Duodenal mucosa (tissue), 2 donors: ENCODE results near the gene FBH1.
"Not testable (repeated sequence)": the region's sequence is repeated elsewhere in the genome, so short reads cannot be mapped to it uniquely, and the experiment has no call there.

Experiments used
- H3K27ac ChIP-seq: one replicate; pipeline ENCODE4 v1.7.0; 2013; ENCODE audit warnings: low read depth, low read length
- H3K27me3 ChIP-seq, 2 donors: one replicate each; pipeline ENCODE4 v1.7.0; 2013; ENCODE audit warnings: low read length in 2 of 2, control low read depth in 1 of 2; ENCODE audit not compliant: insufficient read depth in 2 of 2, control insufficient read depth in 1 of 2
- H3K36me3 ChIP-seq, 2 donors: one replicate each; pipeline ENCODE4 v1.7.0; 2013; ENCODE audit warnings: low read length in 2 of 2, control low read depth in 1 of 2; ENCODE audit not compliant: insufficient read depth in 2 of 2, control insufficient read depth in 1 of 2
- H3K4me1 ChIP-seq, 2 donors: one replicate each; pipeline ENCODE4 v1.7.0; 2013; ENCODE audit warnings: low read length in 2 of 2, control low read depth in 1 of 2; ENCODE audit not compliant: insufficient read depth in 2 of 2, control insufficient read depth in 1 of 2
- H3K4me3 ChIP-seq, 2 donors: one replicate each; pipeline ENCODE4 v1.7.0; 2013; ENCODE audit warnings: low read length in 2 of 2, low read depth in 1 of 2
- H3K9ac ChIP-seq, 2 donors: one replicate each; pipeline ENCODE4 v1.7.0; 2013; ENCODE audit warnings: low read length in 2 of 2, low read depth in 1 of 2
- H3K9me3 ChIP-seq, 2 donors: one replicate each; pipeline ENCODE4 v1.7.0; 2013; ENCODE audit warnings: low read length in 2 of 2, control low read depth in 1 of 2; ENCODE audit not compliant: control insufficient read depth in 1 of 2

The FBH1 gene

DNA sequence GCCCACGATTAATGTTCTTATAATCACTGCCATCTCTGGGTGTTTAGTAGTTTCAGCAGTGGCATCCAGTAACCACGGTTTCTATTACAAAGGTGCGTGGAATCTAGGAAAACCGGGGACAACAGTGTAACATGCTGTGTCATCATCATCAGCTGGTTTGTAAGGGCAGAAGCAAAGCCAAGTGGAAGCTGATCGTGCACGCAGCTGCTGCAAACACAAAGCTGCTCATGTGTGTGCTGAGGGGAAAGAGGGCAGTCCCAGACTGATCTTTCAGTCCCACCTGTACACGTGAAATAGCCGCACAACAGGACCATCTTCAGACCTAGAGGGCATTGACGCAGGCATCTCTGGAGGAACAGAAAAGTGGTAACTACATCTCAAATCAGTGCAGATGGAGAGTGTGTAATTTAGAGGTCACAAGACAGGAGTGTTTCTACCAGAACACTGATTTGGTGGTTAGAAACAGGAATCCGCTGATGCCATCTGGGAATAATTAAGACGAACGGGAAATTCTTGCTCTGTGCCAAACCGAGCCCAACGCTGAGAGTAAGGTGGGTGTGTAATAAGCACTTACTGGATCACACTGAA, 13.8 kb upstream of the FBH1 start:
- H3K27ac ChIP-seq = no peak overlapping the region
- H3K36me3 ChIP-seq = peaks cover 14 to 43% of the 10 kb centered on the region in 2 donors
- H3K4me1 ChIP-seq = no peaks in the 10 kb centered on the region
- H3K27me3 ChIP-seq = no peaks in the 10 kb centered on the region
- H3K9me3 ChIP-seq = no peaks in the 10 kb centered on the region
- H3K9ac ChIP-seq = no peak overlapping the region
- H3K4me3 ChIP-seq = no peak overlapping the region

GRCh38 chr10:5877041-5877440, 13.0 kb upstream of the FBH1 start:
- not testable (repeated sequence) for H3K27ac ChIP-seq, H3K4me1 ChIP-seq, H3K4me3 ChIP-seq, H3K9me3 ChIP-seq, H3K27me3 ChIP-seq, H3K9ac ChIP-seq
- H3K36me3 ChIP-seq = peaks cover 14 to 45% of the 10 kb centered on the region in 2 donors

DNA sequence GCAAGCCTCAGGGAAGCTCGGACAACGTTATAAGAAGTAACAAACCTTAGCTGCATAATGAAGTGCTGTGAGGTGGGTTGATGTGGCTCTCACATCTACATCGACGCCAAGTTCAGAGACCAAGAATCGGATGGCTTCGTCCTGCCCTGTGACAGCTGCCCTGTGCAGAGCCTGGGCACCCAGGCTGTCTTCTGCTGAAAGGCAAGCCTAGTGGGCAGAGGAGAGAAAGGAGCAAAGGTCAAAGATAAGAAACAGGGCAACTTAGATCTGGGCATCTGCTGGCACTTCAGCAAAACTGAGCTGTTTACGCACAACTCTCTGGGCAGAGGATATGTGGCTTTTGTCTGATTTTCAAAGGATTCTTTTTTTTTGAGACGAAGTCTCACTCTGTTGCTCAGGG, 7.1 kb upstream of the FBH1 start:
- Histone ChIP-seq H3K4me1 (peaks cover 18 to 29% of the 10 kb centered on the region in 2 donors), H3K27me3 (no peaks in the 10 kb centered on the region), H3K9me3 (no peaks in the 10 kb centered on the region), H3K27ac (no peak overlapping the region), H3K4me3 (no peak overlapping the region), H3K9ac (no peak overlapping the region), H3K36me3 (peaks cover 0 to 48% of the 10 kb centered on the region in 2 donors)

DNA sequence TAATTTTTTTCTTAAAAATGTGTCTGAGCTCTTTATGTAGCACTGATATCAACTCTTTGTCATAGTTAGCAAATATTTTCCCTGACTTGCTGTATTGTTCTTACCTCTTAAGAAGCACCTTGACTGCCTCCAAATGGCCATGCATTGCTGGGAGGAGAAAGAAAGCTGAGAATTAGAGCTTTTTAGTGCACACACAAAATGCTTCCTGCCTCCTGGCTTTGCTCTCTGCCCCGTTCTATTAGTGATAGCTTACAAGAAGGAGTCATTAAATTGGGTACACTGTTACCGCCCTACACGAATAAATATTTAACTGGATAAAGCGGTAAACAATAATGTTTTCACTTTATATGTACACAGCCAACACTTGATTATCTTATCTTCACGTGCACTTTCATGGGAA, 4.4 kb upstream of the FBH1 start:
- no peak overlapping the region for H3K9ac ChIP-seq
- H3K9me3 ChIP-seq = no peaks in the 10 kb centered on the region
- peaks cover 0 to 30% of the 10 kb centered on the region in 2 donors for H3K36me3 ChIP-seq
- H3K4me3 ChIP-seq = no peak overlapping the region
- H3K27me3 ChIP-seq = no peaks in the 10 kb centered on the region
- peaks cover 29 to 37% of the 10 kb centered on the region in 2 donors for H3K4me1 ChIP-seq
- H3K27ac ChIP-seq = no peak overlapping the region

GRCh38 chr10:5887029-5887428, 3.0 kb upstream of the FBH1 start:
- H3K27me3 ChIP-seq = no peaks in the 10 kb centered on the region
- peaks cover 42 to 49% of the 10 kb centered on the region in 2 donors for H3K4me1 ChIP-seq
- H3K27ac ChIP-seq = no peak overlapping the region
- H3K9me3 ChIP-seq = no peaks in the 10 kb centered on the region
- peaks cover 0 to 27% of the 10 kb centered on the region in 2 donors for H3K36me3 ChIP-seq
- no peak overlapping the region for H3K9ac ChIP-seq
- H3K4me3 ChIP-seq = no peak overlapping the region

DNA sequence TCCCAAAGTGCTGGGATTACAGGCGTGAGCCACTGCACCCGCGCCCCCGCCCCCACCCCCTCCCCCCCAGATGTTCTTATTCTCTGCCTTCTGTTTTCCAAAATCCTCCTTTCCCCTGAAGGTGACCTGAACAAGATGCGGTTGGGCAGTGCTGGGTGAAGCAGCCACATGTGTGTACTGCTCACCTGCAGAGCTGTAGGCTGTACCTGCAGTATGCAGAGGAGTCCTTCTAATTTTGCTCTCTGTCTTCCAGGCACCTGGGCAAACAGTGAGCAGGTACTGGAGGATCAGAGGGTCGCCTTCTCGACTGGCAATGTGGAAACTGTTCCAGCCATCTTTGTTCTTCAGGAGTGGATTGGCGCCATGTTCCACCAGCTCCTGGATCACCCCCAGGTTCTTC, 2.4 kb upstream of the FBH1 start:
- H3K9me3 ChIP-seq = no peaks in the 10 kb centered on the region
- peak overlapping the region in 1 of 2 donors; percentile 90 for H3K4me3 ChIP-seq
- no peak overlapping the region for H3K27ac ChIP-seq
- H3K36me3 ChIP-seq = peaks cover 0 to 25% of the 10 kb centered on the region in 2 donors
- H3K9ac ChIP-seq = no peak overlapping the region
- H3K4me1 ChIP-seq = peaks cover 42 to 54% of the 10 kb centered on the region in 2 donors
- H3K27me3 ChIP-seq = no peaks in the 10 kb centered on the region

GRCh38 chr10:5888351-5888750, 1.7 kb upstream of the FBH1 start:
- peak overlapping the region; percentile 50 to 81 for H3K9ac ChIP-seq
- peaks cover 0 to 18% of the 10 kb centered on the region in 2 donors for H3K36me3 ChIP-seq
- peak overlapping the region; percentile 85 to 90 for H3K4me3 ChIP-seq
- no peaks in the 10 kb centered on the region for H3K9me3 ChIP-seq
- no peaks in the 10 kb centered on the region for H3K27me3 ChIP-seq
- H3K27ac ChIP-seq = no peak overlapping the region
- H3K4me1 ChIP-seq = peaks cover 40 to 47% of the 10 kb centered on the region in 2 donors

DNA sequence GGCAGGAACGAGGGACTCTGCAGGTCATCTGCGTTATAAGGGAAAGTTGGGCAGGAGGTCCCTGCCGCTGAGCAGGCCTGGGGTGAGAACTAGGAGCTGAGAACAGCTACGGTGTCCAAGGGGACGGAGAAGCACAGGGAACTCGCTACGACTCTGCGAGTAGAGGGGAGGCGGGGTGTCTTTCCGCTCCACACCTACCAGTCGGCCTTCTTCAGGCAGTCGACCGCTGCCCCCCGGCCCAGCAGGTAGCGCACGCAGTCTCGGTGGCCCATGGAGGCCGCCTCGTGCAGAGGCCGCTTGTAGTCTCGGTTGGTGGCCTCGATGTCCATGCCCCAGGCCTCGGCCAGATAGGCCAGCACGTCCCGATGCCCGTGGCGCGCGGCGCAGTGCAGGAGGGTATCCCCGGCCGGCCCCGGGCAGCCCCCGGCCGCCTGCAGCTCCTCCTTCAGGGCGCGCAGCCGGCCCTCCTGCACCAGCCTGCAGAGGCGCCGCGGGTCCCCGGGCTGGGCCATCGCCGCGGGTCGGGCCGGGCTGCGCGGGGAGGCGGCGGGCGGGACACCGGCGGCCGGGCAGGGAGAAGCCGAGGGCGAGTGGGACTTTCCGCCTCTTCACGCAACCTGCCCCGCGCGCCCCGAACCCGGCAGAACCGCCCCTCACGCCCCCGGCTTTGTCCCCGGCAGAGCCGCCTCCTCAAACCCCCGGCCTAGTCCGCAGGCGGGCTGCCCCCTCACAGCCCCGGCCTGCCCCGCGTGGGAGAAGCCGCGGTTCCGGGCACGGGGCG, 1.0 kb upstream of the FBH1 start:
- Histone ChIP-seq H3K36me3 (peaks cover 2 to 17% of the 10 kb centered on the region in 2 donors), H3K27ac (peak overlapping the region; percentile 34), H3K27me3 (no peaks in the 10 kb centered on the region), H3K4me3 (peak overlapping the region; percentile 85 to 90), H3K9me3 (no peaks in the 10 kb centered on the region), H3K4me1 (peaks cover 38 to 40% of the 10 kb centered on the region in 2 donors), H3K9ac (peak overlapping the region; percentile 50 to 81)

DNA sequence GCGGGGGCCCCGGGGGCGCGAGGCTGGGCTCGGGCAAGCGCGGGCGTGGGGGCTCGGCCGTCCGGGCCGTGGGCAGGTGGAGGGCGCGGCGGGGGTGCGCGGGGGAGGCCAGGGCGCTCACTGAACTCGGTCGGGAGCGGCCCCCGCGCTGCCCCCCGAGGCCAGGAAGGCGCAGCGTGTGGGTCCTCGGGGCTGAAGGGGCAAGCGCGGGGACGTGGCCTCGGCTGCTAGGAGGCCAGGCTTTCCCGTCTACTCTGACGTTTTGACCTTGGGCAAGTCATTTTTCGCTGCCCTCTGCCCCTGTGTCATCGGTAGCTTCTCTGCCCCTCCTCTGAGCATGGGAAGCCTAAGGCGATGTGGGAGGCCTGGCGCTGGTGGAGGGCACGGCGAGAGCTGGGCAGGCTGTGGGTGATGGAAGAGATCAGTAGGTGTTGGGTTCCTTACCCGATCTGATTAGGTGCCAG, 441 bp downstream of the FBH1 start:
- Histone ChIP-seq H3K36me3 (peaks cover 7 to 22% of the 10 kb centered on the region in 2 donors), H3K9me3 (no peaks in the 10 kb centered on the region), H3K9ac (peak overlapping the region; percentile 80 to 91), H3K27me3 (no peaks in the 10 kb centered on the region), H3K27ac (peak overlapping the region; percentile 57), H3K4me1 (peaks cover 37 to 43% of the 10 kb centered on the region in 2 donors), H3K4me3 (peak overlapping the region; percentile 96 to 98)

- Histone ChIP-seq H3K27ac (no peak overlapping the region), H3K36me3 (peaks cover 7 to 23% of the 10 kb centered on the region in 2 donors), H3K4me1 (peaks cover 33 to 39% of the 10 kb centered on the region in 2 donors), H3K9ac (peak overlapping the region; percentile 80 to 91), H3K9me3 (no peaks in the 10 kb centered on the region), H3K4me3 (peak overlapping the region; percentile 96 to 98), H3K27me3 (no peaks in the 10 kb centered on the region)
Observed at GRCh38 chr10:5891009-5891408, 966 bp downstream of the FBH1 start.
